Measurements from ENCODE around the gene CBX2.

Gene CBX2

DNA sequence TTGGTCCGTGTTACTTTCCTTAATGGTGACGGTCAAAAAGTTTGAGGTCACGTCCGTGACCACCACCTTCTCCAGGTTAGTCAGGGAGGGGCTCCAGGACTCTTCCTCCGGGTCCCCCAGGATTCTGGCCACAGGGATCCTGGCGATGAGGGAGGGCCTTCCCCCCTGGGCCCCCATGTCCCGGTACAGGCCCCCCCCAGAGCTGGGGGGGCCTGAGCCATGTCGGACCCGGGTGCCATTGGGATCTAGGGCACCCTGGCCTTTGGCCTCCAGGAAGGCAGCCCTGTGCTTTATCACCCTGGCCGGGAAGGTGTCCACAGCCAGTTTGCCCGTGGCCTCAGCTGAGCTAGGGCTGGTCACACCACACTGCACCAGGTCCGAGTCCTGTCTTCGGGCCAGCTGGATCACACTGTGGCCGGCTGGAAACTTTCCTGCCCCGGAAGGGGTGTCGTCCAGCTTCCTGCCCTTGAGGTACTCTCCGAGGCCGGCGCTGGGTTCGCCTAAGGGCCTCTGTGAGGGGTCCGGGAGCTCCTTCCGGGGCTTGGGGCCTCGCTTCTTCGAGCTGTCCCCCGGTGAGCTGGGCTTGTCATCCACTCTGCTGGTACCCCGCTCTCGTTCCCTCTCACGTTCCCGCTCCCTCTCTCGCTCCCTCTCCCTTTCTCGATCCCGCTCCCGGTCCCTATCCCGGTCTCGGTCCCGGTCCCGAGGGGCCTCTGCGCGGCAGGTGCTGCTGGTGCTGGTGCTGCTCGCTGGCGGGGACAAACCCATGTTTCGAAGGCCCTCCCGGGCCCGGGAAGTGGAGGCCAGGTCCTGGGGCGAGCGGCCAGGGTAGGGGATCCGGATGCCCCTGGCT is 16.9 kb downstream of the CBX2 start:
- TF ChIP-seq, protein P1, sequence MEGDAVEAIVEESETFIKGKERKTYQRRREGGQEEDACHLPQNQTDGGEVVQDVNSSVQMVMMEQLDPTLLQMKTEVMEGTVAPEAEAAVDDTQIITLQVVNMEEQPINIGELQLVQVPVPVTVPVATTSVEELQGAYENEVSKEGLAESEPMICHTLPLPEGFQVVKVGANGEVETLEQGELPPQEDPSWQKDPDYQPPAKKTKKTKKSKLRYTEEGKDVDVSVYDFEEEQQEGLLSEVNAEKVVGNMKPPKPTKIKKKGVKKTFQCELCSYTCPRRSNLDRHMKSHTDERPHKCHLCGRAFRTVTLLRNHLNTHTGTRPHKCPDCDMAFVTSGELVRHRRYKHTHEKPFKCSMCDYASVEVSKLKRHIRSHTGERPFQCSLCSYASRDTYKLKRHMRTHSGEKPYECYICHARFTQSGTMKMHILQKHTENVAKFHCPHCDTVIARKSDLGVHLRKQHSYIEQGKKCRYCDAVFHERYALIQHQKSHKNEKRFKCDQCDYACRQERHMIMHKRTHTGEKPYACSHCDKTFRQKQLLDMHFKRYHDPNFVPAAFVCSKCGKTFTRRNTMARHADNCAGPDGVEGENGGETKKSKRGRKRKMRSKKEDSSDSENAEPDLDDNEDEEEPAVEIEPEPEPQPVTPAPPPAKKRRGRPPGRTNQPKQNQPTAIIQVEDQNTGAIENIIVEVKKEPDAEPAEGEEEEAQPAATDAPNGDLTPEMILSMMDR (IDR thresholded peaks at IDR 0.05; ENCODE audit: low read depth, low read length, missing control alignments), result no peak
- Histone ChIP-seq H3K36me3 (replicated peaks) (peaks cover 2% of the 10 kb centered on the region), H3K27ac (no peak overlapping the region), H3K4me3 (ENCODE audit: low read depth, low read length) (no peak overlapping the region), H3K27me3 (replicated peaks) (peaks cover 46% of the 10 kb centered on the region)
- in situ Hi-C loops (cut with HindIII; ENCODE audit: low pct_ligation_motif_present, low sequenced_read_pairs), result loop anchor here (25.0 kb wide), 1 partner anchor 192 kb away; no protein-coding TSS in a partner anchor
- DNase-seq, result no peak

DNA sequence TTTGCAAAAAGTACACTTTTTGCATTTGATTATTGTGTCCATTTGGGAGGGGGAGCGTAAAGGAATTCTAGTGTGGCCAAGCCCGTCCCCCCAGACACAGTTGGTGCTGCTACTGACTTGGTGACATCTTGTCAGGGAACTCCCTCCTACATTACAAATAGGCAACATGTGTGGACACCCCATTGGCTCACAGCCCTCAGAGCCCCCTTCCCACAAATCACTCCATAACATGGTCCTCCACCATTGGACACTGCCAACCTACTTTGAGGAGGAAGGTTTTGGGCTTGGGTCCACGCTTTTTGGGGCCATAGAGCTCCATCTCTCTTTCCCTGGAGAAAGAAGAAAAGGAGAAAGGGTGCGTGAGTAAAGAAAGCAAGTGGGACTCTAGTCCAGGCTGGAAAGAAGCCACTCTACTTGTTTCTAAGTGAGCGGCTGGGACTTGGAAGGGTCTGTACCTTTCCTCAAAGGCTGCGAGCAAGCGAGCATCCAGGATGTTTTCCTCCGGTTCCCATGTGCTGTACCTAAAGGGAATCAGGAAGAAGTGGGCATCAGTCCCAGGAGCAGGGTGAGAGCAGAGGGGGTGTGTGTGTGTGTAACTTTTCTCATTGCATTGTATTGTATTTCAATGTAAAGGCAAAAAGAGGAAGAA is 18.0 kb downstream of the CBX2 start:
- H3K27ac ChIP-seq, result no peak overlapping the region
- in situ Hi-C loops (cut with HindIII; ENCODE audit: low pct_ligation_motif_present, low sequenced_read_pairs), result loop anchor here (25.0 kb wide), 1 partner anchor 191 kb away; no protein-coding TSS in a partner anchor
- peak overlapping the region; percentile 81 for H3K4me3 ChIP-seq (ENCODE audit: low read depth, low read length)
- no peak for DNase-seq
- TF ChIP-seq, protein P1 (IDR thresholded peaks at IDR 0.05; ENCODE audit: low read depth, low read length, missing control alignments), result no peak
- H3K27me3 ChIP-seq (replicated peaks), result peaks cover 46% of the 10 kb centered on the region
- peaks cover 2% of the 10 kb centered on the region for H3K36me3 ChIP-seq (replicated peaks)

DNA sequence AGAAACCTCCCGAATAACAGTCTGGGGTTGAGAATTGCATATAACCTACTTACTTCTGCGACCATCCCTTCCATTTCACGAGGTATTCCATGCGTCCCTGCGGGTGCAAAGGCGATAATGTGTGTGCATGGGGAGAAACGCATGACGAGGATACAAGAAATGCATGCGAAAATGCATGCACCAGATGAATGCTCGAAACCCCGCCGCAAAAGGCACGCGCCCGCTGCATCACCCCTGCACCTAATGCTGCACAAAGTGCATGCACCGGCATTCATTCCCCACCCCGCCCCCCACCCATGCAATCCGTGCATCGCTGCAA is 18.5 kb downstream of the CBX2 start:
- H3K27me3 ChIP-seq (replicated peaks), result peaks cover 45% of the 10 kb centered on the region
- in situ Hi-C loops (cut with HindIII; ENCODE audit: low pct_ligation_motif_present, low sequenced_read_pairs), result loop anchor here (25.0 kb wide), 1 partner anchor 191 kb away; no protein-coding TSS in a partner anchor
- peak overlapping the region; percentile 81 for H3K4me3 ChIP-seq (ENCODE audit: low read depth, low read length)

DNA sequence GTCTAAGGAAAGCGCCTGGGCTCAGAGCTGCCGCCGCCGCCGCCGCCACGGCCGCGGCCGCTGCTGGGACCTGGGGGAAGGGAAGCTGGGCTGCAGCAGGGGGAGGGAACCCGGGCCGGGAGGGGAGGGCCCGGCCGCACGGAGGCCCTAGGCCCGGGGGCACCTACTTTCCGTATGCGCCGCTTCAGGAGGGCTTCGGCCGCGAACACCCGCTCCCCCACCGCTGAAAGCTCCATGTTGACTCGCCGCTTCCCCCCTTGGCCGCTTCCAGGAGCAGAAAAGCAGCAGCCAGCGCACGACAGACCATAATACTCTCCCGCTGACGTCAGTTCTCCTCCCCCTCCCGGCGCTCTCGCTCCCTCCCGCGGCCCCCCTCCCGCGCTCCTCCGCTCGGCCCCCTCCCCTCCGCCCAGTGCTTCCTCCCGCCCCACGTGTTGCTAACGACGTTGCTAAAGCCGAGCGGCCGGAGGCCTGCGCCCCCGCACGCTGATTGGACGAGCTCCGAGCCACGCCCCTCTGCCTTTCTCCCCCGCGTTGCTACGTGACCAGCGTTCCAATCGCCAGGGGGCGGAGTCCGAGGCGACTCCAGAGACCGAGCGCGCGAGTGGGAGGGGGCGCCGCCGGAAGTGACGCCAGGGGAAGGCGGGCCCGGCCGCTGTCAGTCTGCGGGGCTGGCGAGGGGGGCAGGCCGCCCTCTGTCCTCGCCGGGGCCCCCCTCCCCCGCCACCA is 19.0 kb downstream of the CBX2 start, which contains the start of gene CBX8:
TSS of gene CBX8 (minus strand) at position 315 of the 729 bp plus-strand sequence. CDS start at position 236, 79 bp downstream.
- Histone ChIP-seq H3K27me3 (replicated peaks) (peaks cover 45% of the 10 kb centered on the region), H3K36me3 (replicated peaks) (peaks cover 2% of the 10 kb centered on the region), H3K27ac (peak within 1 kb of the TSS; percentile 88), H3K4me3 (ENCODE audit: low read depth, low read length) (peak within 1 kb of the TSS; percentile 81)
- DNase-seq, result peak; percentile 98
- TF ChIP-seq, protein P1 (IDR thresholded peaks at IDR 0.05; ENCODE audit: low read depth, low read length, missing control alignments), result peak; percentile 4
- in situ Hi-C loops (cut with HindIII; ENCODE audit: low pct_ligation_motif_present, low sequenced_read_pairs), result loop anchor here (25.0 kb wide), 1 partner anchor 190 kb away; no protein-coding TSS in a partner anchor

More for the DNA sequence above, 18.5 kb downstream of the CBX2 start:
- no peak for DNase-seq
- TF ChIP-seq, protein P1 (IDR thresholded peaks at IDR 0.05; ENCODE audit: low read depth, low read length, missing control alignments), result no peak
- peak overlapping the region; percentile 88 for H3K27ac ChIP-seq
- peaks cover 2% of the 10 kb centered on the region for H3K36me3 ChIP-seq (replicated peaks)

DNA sequence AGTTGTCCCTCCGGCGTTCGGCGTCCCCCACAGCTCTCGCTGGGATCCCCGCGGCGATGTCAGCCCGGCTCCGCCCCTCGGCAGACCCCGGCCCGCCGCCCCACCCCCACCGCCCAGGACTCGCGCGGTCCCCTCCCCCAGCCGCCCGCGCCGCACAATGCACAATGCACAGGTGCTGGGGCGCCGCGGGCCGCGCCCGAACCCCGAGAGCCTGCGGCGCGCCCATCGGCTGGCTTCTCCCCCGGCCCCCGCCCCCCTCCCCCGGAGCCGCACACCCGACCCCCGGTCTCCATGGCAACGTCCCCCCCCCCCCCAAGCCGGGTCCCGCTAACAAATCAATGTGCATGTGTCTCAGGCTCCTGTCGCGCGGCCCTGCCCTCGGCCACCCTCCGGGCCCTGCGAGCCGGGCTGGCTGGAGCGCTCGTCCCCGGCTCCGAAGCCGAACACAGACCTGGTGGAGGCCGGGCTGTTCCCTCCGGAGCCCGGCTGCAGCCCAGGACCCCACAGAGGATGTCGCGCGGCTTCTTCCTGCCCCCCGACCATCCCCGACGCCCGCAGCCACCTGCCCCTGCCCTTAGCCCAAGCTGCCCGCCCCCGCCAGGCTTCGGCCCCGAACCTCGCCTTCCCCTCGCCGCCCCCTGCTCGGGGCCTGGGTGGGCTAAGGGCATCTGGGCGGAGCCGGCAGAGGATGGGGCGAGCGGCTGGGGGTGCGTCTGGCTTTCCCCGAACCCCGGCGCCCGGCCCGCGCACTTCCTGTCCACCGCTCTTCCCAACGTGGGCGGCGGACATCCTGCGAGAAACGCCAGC is 19.7 kb downstream of the CBX2 start:
- no peak overlapping the region for H3K27ac ChIP-seq
- no peak for DNase-seq

More for the DNA sequence above, 19.7 kb downstream of the CBX2 start:
- Histone ChIP-seq H3K27me3 (replicated peaks) (peaks cover 48% of the 10 kb centered on the region), H3K4me3 (ENCODE audit: low read depth, low read length) (peak overlapping the region; percentile 60), H3K36me3 (replicated peaks) (peaks cover 2% of the 10 kb centered on the region)
- in situ Hi-C loops (cut with HindIII; ENCODE audit: low pct_ligation_motif_present, low sequenced_read_pairs), result loop anchor here (25.0 kb wide), 1 partner anchor 190 kb away; no protein-coding TSS in a partner anchor
- TF ChIP-seq, protein P1 (IDR thresholded peaks at IDR 0.05; ENCODE audit: low read depth, low read length, missing control alignments), result no peak

Data from brain microvascular endothelial cell (primary cell).